Fibroblast of pulmonary artery (primary cell): ENCODE data around the gene DENND1A.

Experiments
- DNase-seq: peaks from one replicate; pipeline ENCODE4 v3.0.0-alpha.2; 2010; ENCODE audit warnings: low read depth
- H3K4me3 ChIP-seq: replicated peaks from 2 replicates; pipeline ENCODE4 v1.5.1; 2011; ENCODE audit warnings: low read depth, mild to moderate bottlenecking, control low read depth, low read length, moderate library complexity
- TF ChIP-seq, protein P1 (sequence below): IDR thresholded peaks from 2 replicates; pipeline ENCODE4 v1.5.1; 2011; ENCODE audit warnings: mild to moderate bottlenecking, control low read depth, low read length, inconsistent platforms; ENCODE audit errors: missing control alignments

DENND1A gene

DNA sequence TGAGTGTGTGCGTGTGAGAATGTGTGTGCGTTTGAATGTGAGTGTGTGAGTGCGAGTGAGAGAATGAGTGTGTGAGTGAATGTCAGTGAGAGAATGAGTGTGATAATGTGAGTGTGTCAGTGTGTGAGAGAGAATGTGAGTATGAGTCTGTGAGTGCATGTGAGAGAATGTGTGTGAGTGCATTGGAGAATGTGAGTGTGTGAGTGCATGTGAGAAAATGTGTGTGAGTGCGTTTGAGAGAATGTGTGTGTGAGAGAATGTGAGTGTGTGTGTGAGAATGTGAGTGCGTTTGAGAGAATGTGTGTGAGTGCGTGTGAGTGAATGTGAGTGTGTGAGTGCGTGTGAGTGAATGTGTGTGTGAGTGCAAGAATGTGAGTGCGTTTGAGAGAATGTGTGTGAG, 42.7 kb upstream of the DENND1A start:
- no peak overlapping the region for H3K4me3 ChIP-seq
- DNase-seq, result no peak
- TF ChIP-seq, protein P1, sequence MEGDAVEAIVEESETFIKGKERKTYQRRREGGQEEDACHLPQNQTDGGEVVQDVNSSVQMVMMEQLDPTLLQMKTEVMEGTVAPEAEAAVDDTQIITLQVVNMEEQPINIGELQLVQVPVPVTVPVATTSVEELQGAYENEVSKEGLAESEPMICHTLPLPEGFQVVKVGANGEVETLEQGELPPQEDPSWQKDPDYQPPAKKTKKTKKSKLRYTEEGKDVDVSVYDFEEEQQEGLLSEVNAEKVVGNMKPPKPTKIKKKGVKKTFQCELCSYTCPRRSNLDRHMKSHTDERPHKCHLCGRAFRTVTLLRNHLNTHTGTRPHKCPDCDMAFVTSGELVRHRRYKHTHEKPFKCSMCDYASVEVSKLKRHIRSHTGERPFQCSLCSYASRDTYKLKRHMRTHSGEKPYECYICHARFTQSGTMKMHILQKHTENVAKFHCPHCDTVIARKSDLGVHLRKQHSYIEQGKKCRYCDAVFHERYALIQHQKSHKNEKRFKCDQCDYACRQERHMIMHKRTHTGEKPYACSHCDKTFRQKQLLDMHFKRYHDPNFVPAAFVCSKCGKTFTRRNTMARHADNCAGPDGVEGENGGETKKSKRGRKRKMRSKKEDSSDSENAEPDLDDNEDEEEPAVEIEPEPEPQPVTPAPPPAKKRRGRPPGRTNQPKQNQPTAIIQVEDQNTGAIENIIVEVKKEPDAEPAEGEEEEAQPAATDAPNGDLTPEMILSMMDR, result no peak

DNA sequence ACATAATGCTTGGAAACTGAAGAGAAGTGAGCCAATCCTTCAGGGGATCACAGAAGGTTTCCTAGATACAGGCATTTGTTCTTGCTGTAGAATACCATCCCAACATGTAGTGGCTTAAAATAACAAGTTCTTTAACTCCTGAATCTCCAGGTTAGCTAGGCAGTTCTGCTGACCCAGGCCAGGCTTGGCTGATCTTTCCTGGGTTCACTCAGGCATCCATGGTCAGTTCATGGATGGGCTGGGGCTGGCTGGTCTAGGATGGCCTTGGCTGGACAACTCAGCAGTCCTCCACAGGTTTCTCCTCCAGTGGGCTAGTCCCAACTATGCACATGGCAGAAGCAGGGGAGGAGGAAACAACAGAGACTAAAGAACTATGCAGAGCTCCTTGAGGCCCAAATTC, 37.4 kb upstream of the DENND1A start:
- H3K4me3 ChIP-seq, result no peak overlapping the region
- TF ChIP-seq, protein P1, result no peak
- DNase-seq, result no peak

DNA sequence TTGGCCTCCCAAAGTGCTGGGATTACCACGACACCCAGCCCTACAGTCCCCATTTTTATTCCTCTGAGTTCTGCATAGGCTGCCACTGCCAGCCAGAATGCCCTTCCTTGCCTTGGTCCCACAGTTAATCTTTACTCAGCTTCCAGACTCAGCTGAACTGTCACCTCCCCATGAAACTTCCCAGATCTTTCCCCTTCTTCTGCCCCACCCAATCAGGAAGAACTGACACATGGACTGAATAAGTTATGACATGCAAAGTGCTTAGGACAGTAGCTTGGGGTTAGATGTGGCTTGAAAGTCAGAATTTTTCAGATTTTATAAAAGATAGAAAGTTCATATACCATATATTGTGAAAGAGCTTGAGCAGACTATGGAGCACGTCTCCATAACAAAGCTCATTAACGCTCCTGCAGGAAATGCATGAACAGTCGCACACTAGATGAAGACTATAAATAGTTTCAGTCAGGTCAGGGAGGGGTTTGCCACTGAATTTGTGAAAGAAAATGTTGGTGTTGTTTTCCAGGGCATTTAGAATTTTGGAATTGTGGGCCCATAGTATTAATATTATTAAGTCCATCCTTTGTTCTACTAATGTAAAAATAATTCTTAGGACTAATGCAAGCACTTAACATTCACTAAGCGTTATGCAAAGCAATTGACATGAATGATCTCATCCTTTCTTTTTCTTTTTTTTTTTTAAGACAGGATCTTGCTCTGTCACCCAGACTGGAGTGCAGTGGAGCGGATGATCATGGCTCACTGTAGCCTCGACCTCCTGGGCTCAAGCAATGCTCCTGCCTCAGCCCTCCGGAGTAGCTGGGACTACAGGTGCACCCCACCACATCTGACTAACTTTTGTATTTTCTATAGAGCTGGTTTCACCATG, 36.1 kb upstream of the DENND1A start:
- H3K4me3 ChIP-seq, result no peak overlapping the region
- no peak for DNase-seq
- TF ChIP-seq, protein P1, result no peak

DNA sequence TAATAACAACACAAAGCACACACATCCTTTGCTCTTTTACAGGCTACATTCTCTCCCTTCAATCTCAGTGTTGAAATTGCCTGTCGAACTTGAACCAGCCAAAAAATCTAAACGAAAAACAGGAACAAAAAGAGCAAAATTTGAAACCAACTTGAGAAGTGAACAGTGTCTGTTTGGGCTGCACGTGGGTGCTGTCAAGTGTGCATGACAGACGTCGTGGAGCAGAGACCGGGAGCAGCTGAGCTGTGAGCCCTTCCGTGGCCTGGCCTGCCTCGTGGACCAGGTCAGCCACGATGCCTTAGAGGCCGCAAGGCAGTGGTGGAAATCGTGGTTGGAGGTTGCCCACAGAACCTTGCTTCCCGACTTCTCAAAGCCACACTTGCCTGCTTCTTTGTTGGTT, 34.8 kb upstream of the DENND1A start:
- no peak for DNase-seq
- H3K4me3 ChIP-seq, result no peak overlapping the region
- TF ChIP-seq, protein P1, result no peak

DNA sequence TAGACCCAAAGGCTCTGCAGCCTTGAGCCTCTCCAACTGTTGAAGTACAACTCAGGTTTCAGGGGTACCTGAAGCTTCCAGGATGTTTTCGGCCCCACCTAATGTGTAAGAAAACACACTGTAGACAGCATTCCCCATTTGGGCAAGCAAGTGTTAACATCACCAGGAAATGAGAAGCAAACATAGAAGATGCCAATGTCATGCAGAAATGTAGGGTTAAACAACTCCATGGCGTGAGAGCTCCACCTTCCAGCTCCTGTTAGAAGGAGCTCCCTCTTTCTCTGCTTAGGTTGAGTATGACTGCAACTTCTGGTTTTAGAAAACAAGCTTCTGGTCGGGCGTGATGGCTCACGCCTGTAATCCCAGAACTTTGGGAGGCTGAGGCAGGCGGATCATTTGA, 31.0 kb upstream of the DENND1A start:
- H3K4me3 ChIP-seq, result no peak overlapping the region
- TF ChIP-seq, protein P1, result no peak
- DNase-seq, result no peak

DNA sequence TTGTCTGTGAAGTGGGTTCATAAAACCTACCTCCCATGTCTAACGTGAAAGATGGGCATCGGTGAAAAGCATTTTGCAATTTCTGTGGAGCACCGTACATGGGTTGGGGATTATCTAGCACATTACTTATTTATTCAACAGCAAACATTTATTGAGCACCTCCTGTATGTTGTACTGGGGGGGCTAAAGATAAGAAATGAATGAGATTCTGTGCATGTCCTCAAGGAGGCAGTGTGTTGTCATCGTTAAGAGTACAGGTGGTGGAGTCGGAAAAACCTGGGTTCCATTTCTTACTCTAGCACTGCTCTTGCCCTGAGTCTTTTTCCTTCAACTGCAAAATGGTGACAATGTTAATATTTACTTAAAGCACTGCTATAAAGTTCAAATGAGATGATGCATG, 30.4 kb upstream of the DENND1A start:
- no peak overlapping the region for H3K4me3 ChIP-seq
- DNase-seq, result no peak
- TF ChIP-seq, protein P1, result no peak

DNA sequence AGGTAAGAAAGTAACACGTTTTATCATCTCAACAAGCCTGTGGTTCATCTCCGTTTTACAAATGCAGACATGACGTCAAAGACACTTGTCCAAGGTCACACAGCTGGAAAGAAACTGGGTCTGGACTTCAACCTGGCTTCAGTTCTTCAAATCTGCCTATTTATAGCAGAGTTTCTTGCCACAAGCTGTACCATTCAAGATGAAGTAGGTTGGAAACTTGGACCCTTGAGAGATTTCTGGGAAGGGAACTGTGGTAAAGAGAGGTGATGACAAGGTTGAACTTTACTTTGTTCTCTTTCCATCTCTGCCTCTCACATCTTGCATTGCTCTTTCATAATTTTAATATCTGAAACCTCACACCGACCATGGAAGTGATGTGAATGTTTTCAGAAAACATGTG, 29.9 kb upstream of the DENND1A start:
- no peak overlapping the region for H3K4me3 ChIP-seq
- no peak for DNase-seq
- TF ChIP-seq, protein P1, result no peak
